H1 (cell line): ENCODE data around the gene GNAT1.
A peak's percentile ranks its signal among the peaks of the same experiment; 100 is the strongest.

Experiments used
- ATF2 ChIP-seq: IDR thresholded peaks from 2 replicates; pipeline ENCODE4 v1.6.1; 2012; ENCODE audit warnings: low read length, inconsistent platforms
- BRCA1 ChIP-seq: IDR thresholded peaks from 2 replicates; pipeline ENCODE4 v1.6.1; 2012; ENCODE audit warnings: low read depth, low read length, improper control_type of control experiment
- CBX5 ChIP-seq: fragments of 300-800, 300-1000 bp; sonication (generic); IDR thresholded peaks from 2 replicates; pipeline ENCODE4 v1.7.1; 2016; ENCODE audit warnings: antibody characterized with exemption, low read length, low read depth
- CTCF ChIP-seq, 3 experiments: IDR thresholded peaks; 1 replicate in 2 of 3; 2 replicates in 1 of 3; pipeline versions ENCODE4 v1.5.1 to v1.6.1; 2011; ENCODE audit warnings: low read length in 3 of 3, mild to moderate bottlenecking in 3 of 3, inconsistent platforms in 2 of 3, low read depth in 1 of 3, moderate library complexity in 1 of 3; ENCODE audit not compliant: insufficient read depth in 1 of 3; ENCODE audit errors: control extremely low read depth in 1 of 3
- EGR1 ChIP-seq: IDR thresholded peaks from 2 replicates; pipeline ENCODE4 v1.6.1; 2011; ENCODE audit warnings: low read depth, low read length, borderline replicate concordance
- EP300 ChIP-seq, 2 experiments: IDR thresholded peaks; 1 replicate in 1 of 2; 2 replicates in 1 of 2; pipeline ENCODE4 v1.6.1; 2011 to 2012; ENCODE audit warnings: low read depth in 2 of 2, low read length in 2 of 2, mild to moderate bottlenecking in 2 of 2, borderline replicate concordance in 1 of 2, inconsistent platforms in 1 of 2, moderate library complexity in 1 of 2
- GTF2F1 ChIP-seq: IDR thresholded peaks from 2 replicates; pipeline ENCODE4 v1.6.1; 2012; ENCODE audit warnings: low read depth, low read length, improper control_type of control experiment, borderline replicate concordance
- JUN ChIP-seq: IDR thresholded peaks from 2 replicates; pipeline ENCODE4 v1.6.1; 2011; ENCODE audit warnings: low read depth, mild to moderate bottlenecking, improper control_type of control experiment, low read length
- POLR2A ChIP-seq, 2 experiments: IDR thresholded peaks; 1 replicate in 1 of 2; 2 replicates in 1 of 2; pipeline ENCODE4 v1.6.1; 2011; ENCODE audit warnings: low read depth in 2 of 2, low read length in 2 of 2, mild to moderate bottlenecking in 2 of 2; ENCODE audit errors: control extremely low read depth in 1 of 2
- RFX5 ChIP-seq: IDR thresholded peaks from 2 replicates; pipeline ENCODE4 v1.6.1; 2011; ENCODE audit warnings: low read depth, low read length, improper control_type of control experiment, borderline replicate concordance
- SIN3A ChIP-seq, 2 experiments: IDR thresholded peaks in 1 of 2; conservative IDR thresholded peaks in 1 of 2; 2 replicates each; pipeline ENCODE4 v1.6.1; 2011 to 2012; ENCODE audit warnings: low read length in 2 of 2, improper control_type of control experiment in 1 of 2, low read depth in 1 of 2, mild to moderate bottlenecking in 1 of 2
- TEAD4 ChIP-seq: IDR thresholded peaks from 2 replicates; pipeline ENCODE4 v1.6.1; 2012; ENCODE audit warnings: low read depth, low read length, inconsistent platforms, mixed read lengths
- USF2 ChIP-seq: IDR thresholded peaks from 2 replicates; pipeline ENCODE4 v1.6.1; 2011; ENCODE audit warnings: low read length, improper control_type of control experiment
- YY1 ChIP-seq: IDR thresholded peaks from 2 replicates; pipeline ENCODE4 v1.6.1; 2011; ENCODE audit warnings: low read depth, mild to moderate bottlenecking, low read length

- TF ChIP-seq EGR1 (no peak), POLR2A (IDR thresholded peaks at IDR 0.05; ENCODE audit: control extremely low read depth in 1 of 2, low read depth in 2 of 2, low read length in 2 of 2) (no peak), CTCF (IDR thresholded peaks at IDR 0.05; ENCODE audit: control extremely low read depth in 1 of 3, insufficient read depth in 1 of 3, low read depth in 1 of 3, low read length in 3 of 3) (0 out of 4 replicates have a peak, but pooled peaks of 1 of the 3 experiments have one; percentile 3), SIN3A (conservative IDR thresholded peaks at IDR 0.05 in 1 of 2, IDR thresholded peaks at IDR 0.05 in 1 of 2; ENCODE audit: low read depth in 1 of 2, low read length in 2 of 2) (no peak), BRCA1 (no peak), USF2 (no peak), GTF2F1 (no peak), CBX5 (no peak), JUN (no peak), YY1 (no peak), EP300 (IDR thresholded peaks at IDR 0.05; ENCODE audit: borderline replicate concordance in 1 of 2, low read depth in 2 of 2, low read length in 2 of 2) (no peak), ATF2 (no peak), TEAD4 (no peak), RFX5 (no peak)
These were observed 16.4 kb upstream of the GNAT1 start for GRCh38 chr3:50174947-50175524.
